ENCODE data around the gene TAS2R60. TPM values are rescaled to one million over a fixed set of nuclear protein-coding genes. Genes with fewer than 3 reads are reported as not detected.
"Not testable (repeated sequence)": the region's sequence is repeated elsewhere in the genome, so short reads cannot be mapped to it uniquely, and the experiment has no call there.

The TAS2R60 gene
- not detected for total RNA-seq
- long read RNA-seq: 0 reads

DNA sequence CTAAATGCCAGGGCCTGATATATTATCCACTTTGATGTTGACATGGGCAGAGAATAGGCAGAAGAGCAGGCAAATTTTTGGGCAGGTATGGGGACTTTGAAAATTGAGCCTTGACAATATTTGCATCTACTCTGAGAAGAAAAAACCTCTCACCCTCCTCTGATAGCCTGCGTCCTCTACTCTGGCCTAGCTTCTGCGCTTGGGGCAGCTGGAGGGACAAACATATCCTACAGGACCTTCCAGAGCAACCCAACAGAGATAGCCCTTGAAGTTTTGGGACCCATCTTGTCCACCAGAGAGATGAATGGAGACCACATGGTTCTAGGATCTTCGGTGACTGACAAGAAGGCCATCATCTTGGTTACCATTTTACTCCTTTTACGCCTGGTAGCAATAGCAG is at the start of gene TAS2R60:
Gene TAS2R60, plus strand, starts transcription at position 301 of the 400 bp plus-strand sequence. Its CDS starts 0 bp downstream, at position 301.
- no peak for DNase-seq
- no peak for ATAC-seq
- intact Hi-C loops (cut with micrococcal nuclease): no loop called here

DNA sequence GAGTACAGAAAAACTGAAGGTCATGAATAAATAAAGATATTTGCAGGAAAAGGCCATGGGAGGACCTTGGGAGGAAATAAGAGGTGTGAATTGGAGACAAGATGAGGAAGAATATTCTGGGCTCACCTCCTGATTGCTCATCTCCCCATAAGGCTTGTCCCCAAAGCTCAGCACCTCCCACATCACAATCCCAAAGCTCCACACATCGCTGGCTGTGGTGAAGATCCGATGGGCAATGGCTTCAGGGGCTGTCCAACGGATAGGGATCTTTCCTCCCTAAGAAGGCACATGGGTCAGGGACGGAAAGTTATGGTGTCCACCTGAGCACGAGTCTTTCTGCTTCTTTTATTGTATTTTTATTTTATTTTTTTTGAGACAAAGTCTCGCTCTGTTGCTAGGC is 49.2 kb upstream of the TAS2R60 start:
- no peak for DNase-seq
- ATAC-seq: no peak
- intact Hi-C loops (cut with micrococcal nuclease): no loop called here

DNA sequence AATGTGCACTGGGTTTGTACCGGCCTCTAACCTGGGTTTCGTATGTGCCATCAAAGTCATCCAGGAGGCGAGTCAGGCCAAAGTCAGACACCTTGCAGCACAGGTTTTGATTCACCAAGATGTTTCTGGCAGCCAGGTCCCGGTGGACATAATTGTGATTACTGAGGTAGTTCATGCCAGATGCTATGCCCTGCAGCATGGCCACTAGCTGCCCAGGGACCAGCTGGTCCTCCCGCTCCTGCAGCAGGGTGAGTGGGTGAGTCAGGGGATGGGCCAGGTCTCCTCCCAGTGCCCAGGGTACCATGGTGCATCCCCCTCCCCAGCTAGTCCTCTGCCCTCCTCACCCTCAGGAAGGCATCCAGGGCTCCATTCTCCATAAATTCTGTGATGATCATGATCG is 48.5 kb upstream of the TAS2R60 start:
- intact Hi-C loops (cut with micrococcal nuclease): no loop called here
- DNase-seq (no peak), ATAC-seq (no peak)

DNA sequence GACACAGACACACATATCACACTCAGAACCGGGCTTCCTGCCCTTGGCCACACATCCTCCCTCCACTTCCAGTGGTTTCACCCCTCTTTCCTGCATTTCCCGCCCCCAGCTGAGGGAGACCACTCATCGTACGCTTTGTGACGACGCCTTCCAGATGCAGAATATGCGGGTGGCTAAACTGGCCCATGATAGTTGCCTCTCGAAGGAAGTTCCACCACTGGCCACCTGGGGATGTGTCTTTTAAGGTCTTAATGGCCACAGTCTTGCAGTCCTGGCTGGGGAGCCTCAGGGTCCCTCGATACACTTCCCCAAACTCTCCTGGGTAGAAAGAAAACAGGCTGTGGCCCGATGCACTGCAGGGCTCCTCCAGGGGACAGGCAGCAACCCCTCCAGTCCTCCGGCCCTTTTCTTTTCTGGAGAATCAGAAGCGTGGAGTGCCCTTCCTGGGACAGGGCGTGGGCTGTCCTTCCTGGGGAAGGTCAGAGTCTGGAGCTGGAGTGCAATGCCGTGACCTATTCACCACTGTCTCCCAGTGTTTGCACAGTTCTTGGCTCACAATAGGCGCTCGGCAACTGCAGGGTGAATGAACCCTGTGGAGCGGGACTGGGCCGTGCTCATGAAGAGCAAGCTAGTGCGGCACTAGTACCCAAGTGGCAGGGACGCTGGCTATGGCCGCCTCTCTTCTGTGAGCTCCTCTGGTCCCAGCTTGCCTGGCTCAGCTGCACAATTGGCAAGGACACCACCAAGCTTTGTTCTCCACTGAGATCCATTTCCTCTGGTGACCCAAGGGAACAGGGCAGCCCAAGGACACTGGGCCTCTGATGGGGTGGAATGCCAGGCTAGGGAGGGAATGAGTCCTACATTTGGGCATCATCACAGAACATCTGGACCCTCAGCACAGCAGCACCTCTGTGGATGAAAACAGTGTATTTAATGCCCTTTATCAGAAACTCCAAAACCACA is 47.8 kb upstream of the TAS2R60 start:
- intact Hi-C loops (cut with micrococcal nuclease): no loop called here
- ATAC-seq (peak; percentile 14), DNase-seq (peak; percentile 42)

GRCh38 chr7:143396182-143396581 is 47.1 kb upstream of the TAS2R60 start:
- DNase-seq: no peak
- intact Hi-C loops (cut with micrococcal nuclease): no loop called here
- ATAC-seq: no peak

- ATAC-seq (peak; percentile 25), DNase-seq (peak; percentile 51)
- intact Hi-C loops (cut with micrococcal nuclease): no loop called here
Measured at GRCh38 chr7:143396625-143397556, 46.4 kb upstream of the TAS2R60 start.

DNA sequence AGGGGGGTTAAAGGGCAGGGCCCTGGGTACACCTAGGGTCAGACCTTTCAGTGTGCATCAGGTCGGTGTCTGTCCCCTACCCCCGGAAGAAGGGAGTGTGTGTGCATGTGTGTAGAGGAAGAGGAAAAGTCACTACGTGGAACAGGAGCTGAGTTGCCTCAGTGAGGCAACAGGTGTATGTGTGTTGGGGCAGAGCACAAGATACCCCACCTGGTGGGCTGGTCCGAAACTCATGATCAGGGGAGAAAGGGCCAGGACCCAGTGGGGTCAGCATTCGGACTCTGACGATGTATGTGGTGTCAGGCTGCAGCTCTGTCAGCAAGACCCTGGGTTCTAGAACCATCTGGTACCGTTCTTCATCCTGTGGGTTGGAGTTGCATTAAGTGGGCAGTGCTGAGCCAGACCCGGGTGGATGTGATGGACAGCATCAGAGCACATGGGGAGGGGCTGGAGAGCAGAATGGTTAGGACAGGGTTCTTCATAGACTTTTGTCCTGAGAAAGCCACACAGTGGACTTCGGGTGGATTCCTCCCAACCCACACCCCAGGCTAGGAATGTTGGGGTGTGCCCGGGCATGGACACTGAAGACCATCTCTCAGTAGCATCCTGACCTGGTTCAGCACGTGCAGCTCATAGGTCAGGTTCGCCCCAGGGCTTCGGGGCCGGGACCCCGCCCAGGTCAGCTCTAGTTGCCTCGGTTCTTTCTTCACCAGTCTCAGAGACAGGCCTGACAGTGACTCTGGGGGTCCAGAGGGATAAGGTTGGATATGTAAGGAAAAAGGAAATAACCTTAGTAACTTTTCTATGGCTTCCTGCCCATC is 45.3 kb upstream of the TAS2R60 start:
- DNase-seq (no peak), ATAC-seq (no peak)
- intact Hi-C loops (cut with micrococcal nuclease): no loop called here

DNA sequence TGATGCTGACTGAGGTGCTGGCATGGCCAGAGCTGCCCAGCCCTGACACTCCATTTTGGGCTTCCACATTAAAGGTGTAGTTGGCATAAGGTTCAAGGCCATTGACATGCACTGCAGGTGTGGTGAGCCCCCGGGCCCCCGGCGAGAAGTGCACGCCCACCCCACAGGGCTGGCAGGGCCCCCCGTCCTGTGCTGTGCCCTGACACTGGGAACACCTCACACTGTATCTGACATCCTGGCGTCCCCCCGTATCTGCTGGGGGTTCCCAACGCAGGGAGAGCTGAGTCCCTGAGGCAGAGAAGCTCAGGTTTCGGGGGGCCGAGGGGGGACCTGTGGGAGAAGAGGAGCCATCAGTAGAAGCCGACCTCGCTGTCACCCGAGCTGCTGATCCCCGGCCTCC is 44.6 kb upstream of the TAS2R60 start:
- ATAC-seq: no peak
- DNase-seq: no peak
- intact Hi-C loops (cut with micrococcal nuclease): no loop called here

DNA sequence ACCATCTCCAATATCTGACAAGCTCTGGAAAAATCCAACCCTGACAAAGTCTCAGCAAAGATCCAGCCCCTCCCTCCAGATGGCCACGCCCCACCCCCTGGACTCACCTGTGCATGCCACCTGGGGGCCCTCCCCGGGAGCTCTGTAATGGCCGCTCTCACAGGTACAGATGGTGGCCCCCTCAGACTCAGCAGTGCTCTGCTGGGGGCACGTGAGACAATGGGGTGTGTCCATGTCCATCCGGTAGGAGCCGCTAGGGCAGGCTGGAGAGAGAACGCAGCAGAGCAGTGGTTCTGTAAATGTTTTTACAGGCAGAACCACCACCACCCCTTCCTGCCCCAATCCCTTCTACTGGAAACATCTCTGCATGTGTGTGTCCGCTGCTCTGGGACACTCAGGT is 44.1 kb upstream of the TAS2R60 start:
- intact Hi-C loops (cut with micrococcal nuclease): no loop called here
- DNase-seq (no peak), ATAC-seq (no peak)

- ATAC-seq (no peak), DNase-seq (peak; percentile 16)
- intact Hi-C loops (cut with micrococcal nuclease): no loop called here
Measured at GRCh38 chr7:143399642-143400041, 43.6 kb upstream of the TAS2R60 start.

DNA sequence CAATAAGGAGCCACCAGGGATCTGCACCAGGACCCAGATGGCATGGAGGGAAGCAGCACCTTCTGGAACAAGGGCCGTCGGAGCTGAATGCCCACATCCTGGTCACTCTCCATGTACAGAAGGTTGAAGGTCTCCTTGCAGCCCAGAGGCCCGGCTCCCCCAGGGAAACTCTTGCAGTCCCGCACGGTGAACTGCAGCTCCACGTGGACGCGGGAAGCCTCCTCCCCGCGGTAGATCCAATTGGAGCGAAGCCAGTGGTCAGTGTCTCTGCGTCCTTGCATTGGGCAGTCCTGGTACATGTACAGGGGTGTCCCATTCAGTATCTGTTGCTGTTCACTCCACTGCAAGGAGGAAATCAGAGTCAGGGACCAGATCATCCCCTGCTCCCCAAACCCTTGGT is 42.0 kb upstream of the TAS2R60 start:
- intact Hi-C loops (cut with micrococcal nuclease): no loop called here
- DNase-seq (peak; percentile 23), ATAC-seq (no peak)

DNA sequence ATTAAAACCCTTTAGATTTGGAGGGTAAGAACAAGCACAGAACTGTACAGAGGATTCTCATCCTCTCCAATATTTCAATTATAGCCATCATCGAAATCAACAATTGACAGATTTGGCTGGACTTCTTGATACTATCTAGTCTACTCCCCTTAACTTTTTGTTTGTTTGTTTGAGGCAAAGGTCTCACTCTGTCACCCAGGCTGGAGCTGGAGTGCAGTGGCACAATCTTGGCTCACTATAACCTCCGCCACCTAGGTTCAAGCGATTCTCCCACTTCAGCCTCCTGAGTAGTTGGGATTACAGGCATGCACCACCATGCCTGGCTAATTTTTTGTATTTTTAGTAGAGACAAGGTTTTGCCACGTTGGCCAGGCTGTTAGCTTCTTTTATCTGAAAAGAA is 41.0 kb upstream of the TAS2R60 start:
- DNase-seq; ATAC-seq; intact Hi-C loops (cut with micrococcal nuclease): not testable (repeated sequence)

DNA sequence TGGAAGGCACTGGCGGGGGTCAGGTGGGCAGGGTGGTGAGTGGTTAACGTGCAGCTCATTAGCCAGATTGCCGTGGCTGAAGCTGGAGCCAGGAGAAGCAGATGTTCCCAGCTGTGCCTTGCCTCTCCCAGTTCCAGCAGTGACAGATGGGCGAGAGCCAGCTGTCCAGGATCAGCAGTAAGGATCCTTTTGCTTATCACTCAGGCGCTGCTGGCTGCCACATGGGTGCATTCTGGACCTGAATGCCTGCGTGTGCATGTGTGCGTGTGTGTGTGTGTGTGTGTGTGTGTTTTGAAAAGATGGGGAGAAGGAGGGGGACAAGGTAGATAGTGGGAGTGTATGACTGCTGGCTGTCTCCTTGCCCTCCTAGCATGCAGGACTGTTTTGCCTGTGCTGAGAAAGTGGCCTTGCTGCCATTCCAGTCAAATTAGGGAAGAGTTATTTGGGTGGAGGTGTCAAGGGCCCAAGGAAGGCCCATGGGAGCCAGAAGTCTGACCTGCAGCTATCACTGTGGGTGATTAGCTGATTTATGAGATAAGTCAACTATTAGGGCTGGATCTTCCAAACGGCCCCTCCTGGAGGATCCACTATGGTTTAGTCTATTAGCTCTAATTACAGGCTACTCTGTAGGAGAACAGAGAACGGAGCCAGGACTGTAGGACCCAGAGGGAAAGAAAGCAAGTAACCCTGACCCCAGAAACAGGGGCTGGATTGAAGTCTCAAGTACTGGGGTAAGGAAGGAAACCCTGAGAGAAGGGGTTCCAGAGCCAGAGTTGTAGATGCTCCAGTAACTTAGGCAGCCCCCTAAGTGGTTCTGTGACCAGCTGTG is 37.9 kb upstream of the TAS2R60 start:
- intact Hi-C loops (cut with micrococcal nuclease): no loop called here
- ATAC-seq (peak; percentile 88), DNase-seq (peak; percentile 87)

GRCh38 chr7:143406002-143406357 is 37.3 kb upstream of the TAS2R60 start:
- intact Hi-C loops (cut with micrococcal nuclease): no loop called here
- no peak for ATAC-seq
- DNase-seq: no peak

GRCh38 chr7:143407287-143408251 is 35.7 kb upstream of the TAS2R60 start:
- ATAC-seq (no peak), DNase-seq (no peak)
- intact Hi-C loops (cut with micrococcal nuclease): no loop called here

DNA sequence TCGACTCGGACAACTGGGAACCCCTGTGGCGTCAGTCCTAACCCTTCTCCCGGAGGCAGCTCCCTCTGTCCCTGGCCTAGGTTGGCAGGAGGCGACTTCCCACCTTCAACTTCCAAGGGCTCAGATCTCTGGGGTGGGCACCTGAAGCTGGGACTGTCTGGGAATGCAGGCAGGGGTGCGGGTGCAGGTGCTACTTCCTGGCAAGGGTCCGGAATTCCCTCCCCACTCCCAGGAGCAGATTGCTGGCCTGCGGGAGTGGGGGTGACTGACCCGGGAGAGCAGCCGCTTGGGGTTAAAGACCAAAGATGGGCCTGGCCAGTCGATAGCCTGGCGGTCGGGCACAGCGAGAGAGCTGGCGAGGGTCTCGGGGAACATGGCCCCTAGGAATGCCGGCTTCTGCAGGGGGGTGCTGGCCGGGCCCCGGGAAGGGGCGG is 35.0 kb upstream of the TAS2R60 start:
- intact Hi-C loops (cut with micrococcal nuclease): no loop called here
- DNase-seq: no peak
- ATAC-seq: no peak

Measured in left ventricle myocardium superior (tissue), 1 donor.